Glutamatergic neuron (in vitro differentiated cells): ENCODE data around the gene DNER. TPM values are rescaled to one million over a fixed set of nuclear protein-coding genes. Genes with fewer than 3 reads are reported as not detected.

Source experiments
- DNase-seq: peaks from one replicate; pipeline ENCODE4 v3.0.0; 2022
- H3K27ac Mint-ChIP-seq: one replicate; pipeline ENCODE4 v1.8.0; 2020; ENCODE audit warnings: mild to moderate bottlenecking, mixed read lengths, inconsistent platforms; ENCODE audit not compliant: unreplicated experiment
- H3K27me3 Mint-ChIP-seq: one replicate; pipeline ENCODE4 v1.8.0; 2020; ENCODE audit warnings: mild to moderate bottlenecking, moderate library complexity, mixed read lengths, inconsistent platforms; ENCODE audit not compliant: unreplicated experiment
- H3K36me3 Mint-ChIP-seq: one replicate; pipeline ENCODE4 v1.8.0; 2020; ENCODE audit warnings: mild to moderate bottlenecking, mixed read lengths, inconsistent platforms; ENCODE audit not compliant: unreplicated experiment
- H3K4me1 Mint-ChIP-seq: one replicate; pipeline ENCODE4 v1.8.0; 2020; ENCODE audit warnings: mild to moderate bottlenecking, low read depth, mixed read lengths, inconsistent platforms; ENCODE audit not compliant: unreplicated experiment
- H3K4me3 Mint-ChIP-seq: one replicate; pipeline ENCODE4 v1.8.0; 2020; ENCODE audit warnings: mild to moderate bottlenecking, mixed read lengths, inconsistent platforms; ENCODE audit not compliant: unreplicated experiment
- H3K9me3 Mint-ChIP-seq: one replicate; pipeline ENCODE4 v1.8.0; 2020; ENCODE audit warnings: mild to moderate bottlenecking, moderate library complexity, mixed read lengths, inconsistent platforms; ENCODE audit not compliant: unreplicated experiment
- CTCF ChIP-seq: fragments of 200-600 bp; sonication (generic); IDR thresholded peaks from one replicate; pipeline ENCODE4 v1.5.0; 2021; ENCODE audit not compliant: partially characterized antibody, unreplicated experiment
- total RNA-seq: library from RNA; stranded (reverse); fragmentation: NEBNext Ultra II Directional; extraction: Animal tissue kit (Norgen Biotek cat#: 25700); gene quantifications from one replicate; pipeline ENCODE4 v1.2.1, GENCODE V29; 2021; ENCODE audit not compliant: unreplicated experiment

The DNER gene
- total RNA-seq, 1 donor from 2014 or later = 36.0 TPM

GRCh38 chr2:229553091-229553490, 161.3 kb downstream of the DNER start:
- no peaks in the 10 kb centered on the region for H3K27me3 Mint-ChIP-seq
- no peak for DNase-seq
- TF ChIP-seq CTCF = no peak
- no peaks in the 10 kb centered on the region for H3K9me3 Mint-ChIP-seq
- H3K4me1 Mint-ChIP-seq = no peaks in the 10 kb centered on the region
- H3K4me3 Mint-ChIP-seq = no peak overlapping the region
- no peak overlapping the region for H3K27ac Mint-ChIP-seq
- no peaks in the 10 kb centered on the region for H3K36me3 Mint-ChIP-seq

GRCh38 chr2:229543176-229543873, 171.0 kb downstream of the DNER start:
- Mint-ChIP-seq H3K36me3 (no peaks in the 10 kb centered on the region), H3K9me3 (no peaks in the 10 kb centered on the region), H3K27ac (no peak overlapping the region), H3K27me3 (no peaks in the 10 kb centered on the region), H3K4me3 (no peak overlapping the region), H3K4me1 (no peaks in the 10 kb centered on the region)
- no peak for TF ChIP-seq CTCF
- no peak for DNase-seq

GRCh38 chr2:229539628-229540027, 174.7 kb downstream of the DNER start:
- Mint-ChIP-seq H3K27me3 (no peaks in the 10 kb centered on the region), H3K27ac (no peak overlapping the region), H3K9me3 (no peaks in the 10 kb centered on the region), H3K4me1 (no peaks in the 10 kb centered on the region), H3K36me3 (no peaks in the 10 kb centered on the region), H3K4me3 (no peak overlapping the region)
- no peak for DNase-seq
- no peak for TF ChIP-seq CTCF

- no peaks in the 10 kb centered on the region for H3K27me3 Mint-ChIP-seq
- no peak overlapping the region for H3K27ac Mint-ChIP-seq
- peaks cover 11% of the 10 kb centered on the region for H3K4me1 Mint-ChIP-seq
- no peak overlapping the region for H3K4me3 Mint-ChIP-seq
- H3K9me3 Mint-ChIP-seq = peaks cover 11% of the 10 kb centered on the region
- peaks cover 15% of the 10 kb centered on the region for H3K36me3 Mint-ChIP-seq
- TF ChIP-seq CTCF = no peak
- no peak for DNase-seq
Observed at GRCh38 chr2:229531594-229531993, 182.8 kb downstream of the DNER start.

GRCh38 chr2:229530434-229530833, 183.9 kb downstream of the DNER start:
- Mint-ChIP-seq H3K27me3 (no peaks in the 10 kb centered on the region), H3K9me3 (peaks cover 11% of the 10 kb centered on the region), H3K4me3 (no peak overlapping the region), H3K36me3 (peaks cover 15% of the 10 kb centered on the region), H3K27ac (peak overlapping the region; percentile 53), H3K4me1 (peaks cover 11% of the 10 kb centered on the region)
- no peak for TF ChIP-seq CTCF
- no peak for DNase-seq
